Body of pancreas (tissue), 4 donors: Measurements from ENCODE around the gene SPRYD3. TPM values are rescaled to one million over a fixed set of nuclear protein-coding genes. Genes with fewer than 3 reads are reported as not detected.
A peak's percentile ranks its signal among the peaks of the same experiment; 100 is the strongest.

ENCODE experiments used
- ATAC-seq: fragments of 150-250 bp; one replicate; pipeline ENCODE4 v1.9.1; 2016
- DNase-seq, 4 donors: peaks; one replicate each; pipeline ENCODE4 v3.0.0-alpha.2; 2019
- H3K27ac ChIP-seq, 4 donors: fragments of 200-600 bp; sonication (generic); 1 replicate in 3 of 4; 2 replicates in 1 of 4; pipeline versions ENCODE4 v1.5.1 to v1.6.1; 2016 to 2019; ENCODE audit warnings: mild to moderate bottlenecking in 1 of 4, mixed read lengths in 1 of 4, moderate library complexity in 1 of 4
- H3K27me3 ChIP-seq, 2 donors: fragments of 200-600 bp; sonication (generic); one replicate each; pipeline ENCODE4 v1.6.0; 2016; ENCODE audit warnings: mild to moderate bottlenecking in 1 of 2
- H3K36me3 ChIP-seq, 2 donors: fragments of 200-600 bp; sonication (generic); replicated peaks in 1 of 2; 2 replicates each; pipeline ENCODE4 v1.5.1; 2016; ENCODE audit warnings: low read depth in 2 of 2; ENCODE audit not compliant: insufficient read depth in 1 of 2
- H3K4me1 ChIP-seq: fragments of 200-600 bp; sonication (generic); one replicate; pipeline ENCODE4 v1.6.0; 2016
- H3K4me3 ChIP-seq, 2 donors: fragments of 200-600 bp; sonication (generic); 1 replicate in 1 of 2; 2 replicates in 1 of 2; pipeline ENCODE4 v1.5.1; 2016 to 2019
- H3K9me3 ChIP-seq, 3 donors: fragments of 200-600 bp; sonication (generic); 1 replicate in 2 of 3; 2 replicates in 1 of 3; pipeline ENCODE4 v1.5.1; 2016
- POLR2A ChIP-seq, 3 donors: fragments of 450-650 bp; IDR thresholded peaks; one replicate each; pipeline ENCODE4 v1.6.1; 2016; ENCODE audit warnings: antibody characterized with exemption in 3 of 3, mild to moderate bottlenecking in 2 of 3
- WGBS, 2 donors: methylation state at CpG; one replicate each; pipeline ENCODE4 v1.1.5; 2017; 5-methylcytosine and 5-hydroxymethylcytosine counted together
- intact Hi-C: fragments of 100-400 bp; cut with DNase I; formaldehyde crosslinking; loops from one replicate; pipeline ENCODE4 v1.15.1; 2023
- total RNA-seq, 2 donors: library from RNA; depleted of rRNA; stranded (reverse); fragments of >200 nt; gene quantifications; one replicate each; pipeline ENCODE4 v1.1.0, GENCODE V29; 2016
- TF ChIP-seq, protein P1 (sequence below), 7 experiments: fragments of 450-650 bp in 4 of 7; fragments of 200-600 bp in 3 of 7; sonication (generic) in 3 of 7; IDR thresholded peaks; one replicate each; pipeline ENCODE4 v1.5.1; 2016 to 2019; ENCODE audit warnings: antibody characterized with exemption in 7 of 7

SPRYD3 gene
- total RNA-seq, 2 donors from 2014 or later = 35.3 to 59.3 TPM

DNA sequence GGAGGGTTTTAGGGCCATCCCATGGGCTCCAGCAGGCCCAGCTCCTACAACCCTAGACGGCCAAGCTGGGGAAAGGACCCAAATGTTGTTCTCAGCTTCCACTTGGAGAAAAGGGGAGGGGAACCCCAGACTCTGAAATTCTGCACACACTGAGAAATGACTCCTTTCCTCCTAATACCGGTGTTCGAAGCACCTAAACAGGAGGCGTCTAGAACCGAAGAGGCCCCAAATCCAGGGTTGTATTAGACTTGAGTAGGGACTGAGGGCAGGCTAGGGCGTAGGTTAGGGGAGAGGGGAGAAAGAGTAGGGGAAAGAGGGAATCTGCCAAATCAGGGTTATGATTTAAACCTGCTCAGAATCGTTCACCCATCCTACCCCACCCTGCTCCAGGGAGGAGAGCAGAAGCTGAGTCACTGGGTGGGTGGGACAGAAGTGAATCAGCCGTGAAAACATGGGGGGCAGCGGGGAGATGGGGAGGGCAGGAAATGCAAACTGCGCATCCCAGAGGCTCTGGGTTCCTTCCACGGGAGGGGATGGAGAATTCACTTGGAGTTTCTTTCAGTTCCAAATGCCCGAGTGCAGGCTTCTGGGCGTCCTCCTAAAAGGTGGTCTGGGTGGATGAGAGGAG is 19.3 kb upstream of the SPRYD3 start:
- DNase-seq (no peak), ATAC-seq (no peak)
- TF ChIP-seq, protein P1, sequence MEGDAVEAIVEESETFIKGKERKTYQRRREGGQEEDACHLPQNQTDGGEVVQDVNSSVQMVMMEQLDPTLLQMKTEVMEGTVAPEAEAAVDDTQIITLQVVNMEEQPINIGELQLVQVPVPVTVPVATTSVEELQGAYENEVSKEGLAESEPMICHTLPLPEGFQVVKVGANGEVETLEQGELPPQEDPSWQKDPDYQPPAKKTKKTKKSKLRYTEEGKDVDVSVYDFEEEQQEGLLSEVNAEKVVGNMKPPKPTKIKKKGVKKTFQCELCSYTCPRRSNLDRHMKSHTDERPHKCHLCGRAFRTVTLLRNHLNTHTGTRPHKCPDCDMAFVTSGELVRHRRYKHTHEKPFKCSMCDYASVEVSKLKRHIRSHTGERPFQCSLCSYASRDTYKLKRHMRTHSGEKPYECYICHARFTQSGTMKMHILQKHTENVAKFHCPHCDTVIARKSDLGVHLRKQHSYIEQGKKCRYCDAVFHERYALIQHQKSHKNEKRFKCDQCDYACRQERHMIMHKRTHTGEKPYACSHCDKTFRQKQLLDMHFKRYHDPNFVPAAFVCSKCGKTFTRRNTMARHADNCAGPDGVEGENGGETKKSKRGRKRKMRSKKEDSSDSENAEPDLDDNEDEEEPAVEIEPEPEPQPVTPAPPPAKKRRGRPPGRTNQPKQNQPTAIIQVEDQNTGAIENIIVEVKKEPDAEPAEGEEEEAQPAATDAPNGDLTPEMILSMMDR (IDR thresholded peaks at IDR 0.05) = no peak
- TF ChIP-seq POLR2A (IDR thresholded peaks at IDR 0.05) = no peak
- intact Hi-C loops = no loop called here
- peaks cover 44% of the 10 kb centered on the region for H3K4me1 ChIP-seq
- H3K4me3 ChIP-seq = no peak overlapping the region
- peak overlapping the region; percentile 25 to 68 (median 56) for H3K27ac ChIP-seq
- no peaks in the 10 kb centered on the region for H3K9me3 ChIP-seq
- H3K36me3 ChIP-seq = no peaks in the 10 kb centered on the region
- H3K27me3 ChIP-seq = no peaks in the 10 kb centered on the region
- WGBS, 2 donors = 61 to 77% methylated on average over 13 of the region's 13 CpGs

DNA sequence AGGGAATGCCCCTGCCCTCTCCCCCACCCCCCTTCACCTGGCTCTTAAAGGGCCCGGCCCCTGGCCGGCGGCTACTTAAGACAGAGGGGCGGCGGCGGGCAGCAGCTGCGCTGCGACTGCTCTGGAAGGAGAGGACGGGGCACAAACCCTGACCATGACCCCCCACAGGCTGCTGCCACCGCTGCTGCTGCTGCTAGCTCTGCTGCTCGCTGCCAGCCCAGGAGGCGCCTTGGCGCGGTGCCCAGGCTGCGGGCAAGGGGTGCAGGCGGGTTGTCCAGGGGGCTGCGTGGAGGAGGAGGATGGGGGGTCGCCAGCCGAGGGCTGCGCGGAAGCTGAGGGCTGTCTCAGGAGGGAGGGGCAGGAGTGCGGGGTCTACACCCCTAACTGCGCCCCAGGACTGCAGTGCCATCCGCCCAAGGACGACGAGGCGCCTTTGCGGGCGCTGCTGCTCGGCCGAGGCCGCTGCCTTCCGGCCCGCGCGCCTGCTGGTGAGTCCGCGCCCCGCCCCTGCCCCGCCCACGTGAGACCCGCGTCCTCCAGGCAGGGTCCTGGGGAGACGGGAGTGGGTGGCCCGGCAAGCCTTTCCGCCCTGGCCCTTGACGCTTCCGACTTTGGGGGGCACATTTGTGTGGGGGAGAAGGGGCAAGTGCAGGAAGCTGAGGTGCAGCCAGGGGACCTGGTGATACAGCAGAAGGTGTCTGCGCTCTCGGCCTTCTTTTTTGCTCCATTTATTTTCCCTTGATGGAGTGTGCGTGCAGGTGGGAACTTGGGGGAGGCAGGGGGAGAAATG is 18.6 kb upstream of the SPRYD3 start, which contains the start of gene IGFBP6:
Gene IGFBP6, plus strand, starts transcription at position 104 of the 790 bp plus-strand sequence. Its CDS starts 51 bp downstream, at position 155.
- no peaks in the 10 kb centered on the region for H3K27me3 ChIP-seq
- peak; percentile 12 to 49 (median 33) for TF ChIP-seq POLR2A (IDR thresholded peaks at IDR 0.05)
- TF ChIP-seq, protein P1 (IDR thresholded peaks at IDR 0.05) = peak in 4 of 7 experiments; percentile 9 to 34 (median 22)
- intact Hi-C loops = no loop called here
- peak within 1 kb of the TSS; percentile 25 to 68 (median 56) for H3K27ac ChIP-seq
- H3K4me1 ChIP-seq = peaks cover 37% of the 10 kb centered on the region
- peak; percentile 46 to 74 (median 60) for DNase-seq
- ATAC-seq = peak; percentile 43
- no peaks in the 10 kb centered on the region for H3K36me3 ChIP-seq
- peak within 1 kb of the TSS; percentile 24 to 55 for H3K4me3 ChIP-seq
- 2 to 3% methylated on average over 24 to 45 of the region's 51 CpGs for WGBS, 2 donors
- no peaks in the 10 kb centered on the region for H3K9me3 ChIP-seq

DNA sequence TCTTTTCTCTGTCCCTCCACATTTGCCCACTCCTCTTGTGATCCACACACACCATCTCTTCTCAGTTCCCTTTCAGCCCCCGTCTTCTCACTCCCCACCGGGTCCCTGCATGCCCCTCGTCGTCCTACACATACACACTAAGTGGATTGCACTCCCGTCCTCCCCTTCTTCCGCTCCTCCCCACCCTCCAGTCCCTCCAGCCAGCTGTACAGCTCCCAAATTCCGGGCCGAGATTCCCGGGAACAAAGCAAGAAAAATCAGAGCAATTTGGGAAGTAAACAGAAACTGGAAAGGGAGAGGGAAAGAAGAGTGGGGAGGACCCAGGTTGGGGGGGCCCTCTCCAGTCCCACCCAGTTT is 18.0 kb upstream of the SPRYD3 start:
- no peak for DNase-seq
- TF ChIP-seq POLR2A (IDR thresholded peaks at IDR 0.05) = no peak
- TF ChIP-seq, protein P1 (IDR thresholded peaks at IDR 0.05) = no peak
- WGBS, 2 donors = 3 to 5% methylated on average over 9 of the region's 9 CpGs
- Histone ChIP-seq H3K4me3 (peak overlapping the region; percentile 24 to 55), H3K27me3 (no peaks in the 10 kb centered on the region), H3K9me3 (no peaks in the 10 kb centered on the region), H3K27ac (peak overlapping the region; percentile 25 to 68 (median 56)), H3K36me3 (no peaks in the 10 kb centered on the region), H3K4me1 (peaks cover 31% of the 10 kb centered on the region)
- ATAC-seq = peak; percentile 22
- intact Hi-C loops = no loop called here

DNA sequence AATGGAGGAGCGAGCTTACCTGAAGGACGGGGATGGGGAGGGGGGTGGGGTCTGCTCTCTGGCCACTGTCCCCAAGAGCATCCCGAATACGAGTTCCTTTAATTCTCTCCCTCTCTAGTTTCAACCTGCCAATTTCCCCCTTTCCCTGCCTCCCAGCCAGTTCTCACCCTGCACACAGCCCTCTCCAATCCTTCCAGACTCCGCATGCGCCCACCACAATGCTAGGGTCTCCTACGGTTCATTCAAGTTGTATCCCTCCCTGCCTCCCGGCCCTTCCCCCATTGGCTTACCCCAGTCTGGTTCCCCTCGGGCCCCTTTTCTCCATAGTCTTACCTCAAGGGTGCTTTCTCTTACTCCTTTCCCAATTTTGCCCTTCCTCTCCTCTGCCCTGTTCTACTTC is 17.6 kb upstream of the SPRYD3 start:
- 56 to 62% methylated on average over 9 of the region's 9 CpGs for WGBS, 2 donors
- H3K27me3 ChIP-seq = no peaks in the 10 kb centered on the region
- H3K9me3 ChIP-seq = no peaks in the 10 kb centered on the region
- no peak overlapping the region for H3K4me3 ChIP-seq
- no peak for TF ChIP-seq POLR2A (IDR thresholded peaks at IDR 0.05)
- TF ChIP-seq, protein P1 (IDR thresholded peaks at IDR 0.05) = no peak
- H3K36me3 ChIP-seq = no peaks in the 10 kb centered on the region
- DNase-seq = no peak
- intact Hi-C loops = no loop called here
- peak overlapping the region in 2 of 4 donors; percentile 65 to 68 for H3K27ac ChIP-seq
- H3K4me1 ChIP-seq = peaks cover 27% of the 10 kb centered on the region
- ATAC-seq = no peak
